Skeletal muscle satellite cell (primary cell): ENCODE data around the gene RNF157.

Experiments used
- H3K27me3 ChIP-seq: 2 replicates; pipeline ENCODE4 v1.7.0; 2013; ENCODE audit warnings: low read length; ENCODE audit not compliant: control insufficient read depth, insufficient read depth
- H3K36me3 ChIP-seq: 2 replicates; pipeline ENCODE4 v1.7.0; 2013; ENCODE audit warnings: mild to moderate bottlenecking, control low read depth, low read length; ENCODE audit not compliant: insufficient read depth
- H3K4me1 ChIP-seq: 2 replicates; pipeline ENCODE4 v1.7.0; 2013; ENCODE audit warnings: low read length; ENCODE audit not compliant: control insufficient read depth, insufficient read depth
- H3K4me2 ChIP-seq: 2 replicates; pipeline ENCODE4 v1.7.0; 2013; ENCODE audit warnings: mild to moderate bottlenecking, low read length
- H3K4me3 ChIP-seq: 2 replicates; pipeline ENCODE4 v1.7.0; 2013; ENCODE audit warnings: low read length
- H3K9ac ChIP-seq: 2 replicates; pipeline ENCODE4 v1.7.0; 2013; ENCODE audit warnings: mild to moderate bottlenecking, low read depth, low read length, moderate library complexity
- H3K9me3 ChIP-seq: replicated peaks from 2 replicates; pipeline ENCODE4 v1.7.0; 2013; ENCODE audit warnings: mild to moderate bottlenecking, control low read depth, low read length

RNF157 gene

DNA sequence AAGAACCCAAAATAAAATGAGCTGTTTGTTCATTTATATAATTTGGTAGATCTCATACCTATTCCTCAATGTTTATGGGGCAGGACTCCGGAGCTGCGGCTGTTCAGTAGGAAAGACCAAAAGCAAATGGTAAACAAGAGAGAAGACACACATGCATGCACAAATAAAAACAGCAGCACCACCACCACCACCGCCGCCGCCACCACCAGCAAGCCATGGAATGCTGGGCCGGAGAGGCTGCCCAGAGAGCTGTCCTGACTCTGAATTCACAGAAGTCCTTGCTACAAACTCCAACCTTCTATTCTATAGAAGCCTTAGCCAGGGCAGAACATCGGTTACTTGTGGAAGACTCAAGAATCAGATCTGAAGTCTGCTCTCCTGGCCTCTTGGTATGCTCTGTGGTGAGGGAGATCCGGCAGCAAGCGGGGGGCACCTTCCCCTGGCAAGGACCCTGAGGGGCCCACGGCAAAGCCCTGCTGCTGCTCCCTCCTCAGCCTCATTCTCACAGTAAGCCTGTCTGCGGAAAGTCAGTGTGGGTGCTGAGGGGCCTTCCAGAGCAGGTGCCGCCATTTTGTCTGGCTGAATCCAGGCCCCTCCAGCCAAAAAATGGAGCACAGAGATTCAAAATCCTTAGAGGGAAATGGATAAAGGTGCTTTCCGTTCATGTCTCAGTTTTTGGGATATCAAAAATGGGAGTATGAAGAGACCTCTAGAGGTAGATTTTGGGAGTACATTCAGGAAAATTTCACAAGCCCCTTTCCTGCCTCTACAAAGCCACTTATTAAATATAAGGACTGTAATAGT lies 92.9 kb downstream of the RNF157 start:
- H3K9me3 ChIP-seq: no peaks in the 10 kb centered on the region
- H3K27me3 ChIP-seq: peaks cover 47% of the 10 kb centered on the region
- no peaks in the 10 kb centered on the region for H3K4me1 ChIP-seq
- H3K36me3 ChIP-seq: no peaks in the 10 kb centered on the region
- H3K4me3 ChIP-seq: no peak overlapping the region
- no peak overlapping the region for H3K9ac ChIP-seq
- H3K4me2 ChIP-seq: no peak overlapping the region

DNA sequence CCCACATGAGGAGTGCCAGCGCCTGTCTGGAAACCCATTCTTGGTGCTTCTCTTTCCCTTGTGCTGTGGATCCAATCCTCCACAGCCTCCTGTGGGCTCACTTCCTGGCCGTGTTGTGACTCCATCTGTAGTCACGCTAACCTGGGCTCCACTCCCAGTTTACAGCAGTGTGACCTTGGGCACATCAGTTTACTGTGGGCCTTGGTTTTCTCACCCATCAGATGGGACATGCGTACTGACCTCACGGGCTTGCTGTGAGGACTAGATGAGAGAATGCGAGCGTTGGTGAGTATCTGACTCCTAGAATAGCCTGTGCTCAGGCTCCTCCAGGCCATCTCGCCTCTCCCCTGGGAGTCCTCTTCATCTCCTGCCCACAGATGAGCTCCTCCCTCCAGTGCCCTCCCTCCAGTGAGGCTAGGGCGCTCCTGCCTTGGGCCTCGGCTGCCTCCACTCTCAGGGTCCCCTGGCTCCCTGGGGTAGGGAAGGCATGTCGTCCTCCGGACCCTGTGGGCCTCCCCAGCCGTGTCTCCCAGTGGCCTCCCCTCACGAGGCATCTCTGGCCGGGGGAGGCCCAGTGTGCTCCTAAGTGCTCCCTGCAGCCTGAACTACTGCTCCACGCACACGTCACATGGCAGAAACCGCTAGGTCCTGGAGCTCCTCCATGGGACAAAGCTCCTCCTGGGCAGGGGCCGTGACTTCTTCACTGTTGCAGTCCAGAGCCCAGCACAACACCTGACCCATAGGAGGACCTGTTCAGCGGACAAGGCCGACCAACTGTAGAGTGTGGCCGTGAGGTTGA lies 94.0 kb downstream of the RNF157 start:
- peaks cover 5% of the 10 kb centered on the region for H3K4me1 ChIP-seq

DNA sequence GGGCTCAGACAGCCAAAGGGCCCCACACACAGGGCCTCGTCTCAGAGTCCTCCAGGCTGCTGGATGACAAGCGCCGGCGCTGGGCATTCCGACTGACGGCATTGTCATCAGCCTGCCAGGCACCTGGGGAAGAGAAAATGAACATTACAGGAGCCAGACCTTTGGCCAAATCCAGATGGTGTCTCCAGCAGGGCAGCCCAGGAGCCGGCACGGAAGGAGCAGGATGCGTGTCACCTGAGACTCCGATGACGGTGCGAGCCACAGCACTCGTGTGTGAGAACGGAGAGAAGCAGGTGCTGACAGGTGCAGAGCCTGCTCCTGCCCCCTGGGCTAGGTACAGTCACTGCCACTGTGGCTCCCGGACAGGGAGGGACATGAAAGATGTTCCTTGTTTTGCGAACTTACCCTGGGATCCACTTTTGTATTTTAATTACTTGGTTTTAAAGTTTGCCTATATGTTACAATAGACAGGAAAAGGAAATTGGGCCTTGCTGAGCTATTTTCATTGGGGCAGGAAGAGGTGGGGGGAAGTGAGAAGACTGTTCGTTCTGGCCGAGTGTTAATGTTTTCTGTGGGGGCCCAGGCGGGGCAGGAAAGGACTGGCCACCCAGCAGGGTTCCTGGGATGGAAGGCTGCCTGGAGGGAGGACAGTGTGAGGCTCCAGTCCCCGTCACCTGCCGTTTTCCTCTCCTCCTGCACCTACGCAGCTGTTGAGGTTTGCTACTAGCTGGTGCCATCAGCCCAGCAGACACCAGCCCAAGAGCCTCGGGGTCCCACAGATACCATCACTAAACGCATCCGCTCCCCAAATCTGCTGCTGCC lies 94.9 kb downstream of the RNF157 start:
- Histone ChIP-seq H3K36me3 (no peaks in the 10 kb centered on the region), H3K4me1 (peaks cover 10% of the 10 kb centered on the region), H3K4me3 (no peak overlapping the region), H3K27me3 (peaks cover 44% of the 10 kb centered on the region), H3K9ac (no peak overlapping the region), H3K4me2 (no peak overlapping the region), H3K9me3 (no peaks in the 10 kb centered on the region)

More for the DNA sequence above, 94.0 kb downstream of the RNF157 start:
- Histone ChIP-seq H3K9me3 (no peaks in the 10 kb centered on the region), H3K36me3 (no peaks in the 10 kb centered on the region), H3K4me2 (no peak overlapping the region), H3K9ac (no peak overlapping the region), H3K4me3 (no peak overlapping the region), H3K27me3 (peaks cover 45% of the 10 kb centered on the region)

DNA sequence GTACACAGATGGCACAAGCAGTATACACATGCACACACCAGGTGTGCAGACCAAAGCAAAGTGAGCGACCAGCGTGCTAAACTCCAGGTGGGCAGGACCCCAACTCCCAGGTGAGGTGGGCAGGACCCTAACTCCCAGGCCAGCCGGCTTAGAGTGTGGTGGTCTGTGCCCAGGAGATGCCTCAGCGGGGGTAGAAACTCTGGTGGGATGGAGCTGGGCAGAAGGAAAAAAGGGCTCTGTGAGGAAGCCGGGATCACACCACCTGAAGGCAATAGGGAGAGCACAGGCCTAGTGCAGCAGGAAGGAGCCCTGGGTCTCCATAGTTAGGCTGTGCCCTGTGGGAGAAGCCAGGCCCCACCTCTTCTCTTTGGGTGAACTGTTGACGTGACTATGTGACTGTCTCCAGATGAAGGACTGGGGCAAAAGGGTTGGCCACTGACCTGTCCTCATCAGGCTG lies 97.7 kb downstream of the RNF157 start:
- Histone ChIP-seq H3K36me3 (no peaks in the 10 kb centered on the region), H3K4me3 (no peak overlapping the region), H3K27me3 (peaks cover 72% of the 10 kb centered on the region), H3K9me3 (no peaks in the 10 kb centered on the region), H3K4me2 (no peak overlapping the region), H3K4me1 (peaks cover 12% of the 10 kb centered on the region), H3K9ac (no peak overlapping the region)

DNA sequence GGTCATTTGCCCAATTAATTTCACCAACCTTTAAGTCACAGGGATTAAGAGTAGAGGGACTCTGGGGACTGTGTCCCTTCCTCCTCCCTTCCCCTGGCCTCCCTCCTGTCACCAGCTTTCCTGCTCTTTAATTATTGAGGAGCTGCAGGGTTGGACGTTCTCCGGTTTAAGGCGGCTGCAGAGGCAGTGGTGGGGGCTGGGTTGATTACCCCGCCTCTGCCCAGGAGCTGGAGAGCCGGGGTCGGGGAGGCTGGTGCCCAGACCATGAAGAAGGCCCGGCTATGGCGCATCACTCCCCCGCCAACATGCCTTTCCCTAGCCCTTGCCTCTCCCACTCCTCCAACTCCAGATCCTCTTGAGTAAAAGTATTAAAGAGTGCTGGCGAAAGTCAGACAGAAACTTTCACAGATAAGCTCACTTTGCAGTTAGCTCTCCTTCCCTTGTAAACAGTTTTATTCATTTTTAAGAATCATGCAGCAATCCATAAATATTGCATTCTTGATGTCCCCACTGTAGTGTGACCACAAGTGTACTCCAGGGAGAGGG lies 98.2 kb downstream of the RNF157 start:
- Histone ChIP-seq H3K9ac (no peak overlapping the region), H3K36me3 (no peaks in the 10 kb centered on the region), H3K4me2 (no peak overlapping the region), H3K9me3 (no peaks in the 10 kb centered on the region), H3K27me3 (peaks cover 77% of the 10 kb centered on the region), H3K4me1 (peaks cover 12% of the 10 kb centered on the region), H3K4me3 (no peak overlapping the region)

DNA sequence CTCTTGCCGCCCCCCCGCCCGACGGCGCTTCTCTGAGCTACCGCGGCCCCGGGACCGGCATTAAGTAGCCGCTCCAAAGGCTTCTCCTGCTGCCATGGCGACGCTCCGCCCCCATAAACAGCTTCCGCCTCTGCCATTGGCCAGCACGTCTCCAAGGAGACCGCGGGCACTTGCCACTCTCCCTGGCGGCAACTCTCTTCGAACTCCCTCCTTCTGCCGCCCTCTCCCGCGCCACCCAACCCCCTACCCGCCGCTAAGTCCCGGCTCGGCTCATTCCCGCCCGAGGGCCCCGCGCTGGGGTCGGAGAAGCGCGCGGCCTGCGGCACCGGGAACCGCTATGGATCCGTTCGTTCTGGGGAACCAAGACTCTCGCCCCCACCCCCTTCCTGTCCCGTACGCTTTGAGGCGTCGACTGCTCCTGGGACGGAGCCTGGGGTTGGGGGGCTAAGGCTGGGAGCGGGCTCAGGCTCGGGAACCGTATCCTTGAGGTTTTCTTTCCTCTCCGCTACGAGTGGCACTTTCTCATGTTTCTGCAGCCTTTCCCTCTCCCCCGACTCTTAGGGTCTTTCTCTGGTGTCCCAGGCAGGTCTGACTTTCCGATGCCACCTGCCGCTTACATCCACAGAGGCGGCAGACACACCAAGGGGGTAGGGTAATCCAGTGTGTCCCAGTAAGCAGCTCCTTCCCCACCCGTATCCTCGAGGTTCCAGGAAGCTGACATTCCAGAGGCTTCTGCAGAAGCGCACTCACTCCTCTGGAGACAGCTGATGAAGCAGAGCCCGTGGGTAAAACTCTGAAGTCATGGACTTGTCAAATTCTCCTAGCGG lies 98.9 kb downstream of the RNF157 start, which contains the start of gene FOXJ1:
TSS of gene FOXJ1 (minus strand) at position 34 of the 827 bp plus-strand sequence. CDS start 850 bp downstream, outside the sequence.
- Histone ChIP-seq H3K4me2 (peak within 1 kb of the TSS; percentile 99), H3K4me3 (peak within 1 kb of the TSS; percentile 69), H3K9ac (peak within 1 kb of the TSS; percentile 15), H3K9me3 (no peaks in the 10 kb centered on the region), H3K27me3 (peaks cover 79% of the 10 kb centered on the region), H3K36me3 (no peaks in the 10 kb centered on the region), H3K4me1 (peaks cover 12% of the 10 kb centered on the region)

DNA sequence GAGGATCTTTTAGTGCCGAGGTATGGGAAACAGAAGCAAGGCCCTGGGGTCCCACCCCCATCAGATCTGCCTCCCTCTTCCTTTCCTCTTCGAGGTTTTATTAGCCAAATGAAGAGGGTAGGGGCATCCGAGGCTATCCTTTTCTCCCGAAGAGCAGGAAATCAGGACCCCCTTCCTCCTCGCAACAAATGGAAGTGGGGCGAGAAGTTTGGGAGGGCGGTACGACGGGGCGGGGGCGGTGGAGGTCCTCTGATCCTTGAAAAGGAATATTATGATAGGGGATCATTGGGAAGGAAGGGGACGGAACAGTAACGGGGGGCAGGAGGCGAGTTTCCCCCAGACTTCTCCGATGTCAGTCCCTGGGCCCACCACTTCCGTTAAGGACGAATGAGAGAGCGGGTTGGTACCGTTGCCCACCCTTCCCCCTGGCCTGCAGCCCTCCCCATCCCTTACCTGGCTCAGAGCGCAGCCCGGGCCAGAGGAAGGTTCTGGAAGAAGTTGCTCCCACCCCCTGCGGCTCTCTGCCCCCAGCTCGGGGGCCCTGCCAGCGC lies 99.6 kb downstream of the RNF157 start:
- Histone ChIP-seq H3K4me1 (peaks cover 12% of the 10 kb centered on the region), H3K4me3 (peak overlapping the region; percentile 69), H3K4me2 (peak overlapping the region; percentile 99), H3K36me3 (no peaks in the 10 kb centered on the region), H3K9ac (no peak overlapping the region), H3K9me3 (no peaks in the 10 kb centered on the region), H3K27me3 (peaks cover 77% of the 10 kb centered on the region)

DNA sequence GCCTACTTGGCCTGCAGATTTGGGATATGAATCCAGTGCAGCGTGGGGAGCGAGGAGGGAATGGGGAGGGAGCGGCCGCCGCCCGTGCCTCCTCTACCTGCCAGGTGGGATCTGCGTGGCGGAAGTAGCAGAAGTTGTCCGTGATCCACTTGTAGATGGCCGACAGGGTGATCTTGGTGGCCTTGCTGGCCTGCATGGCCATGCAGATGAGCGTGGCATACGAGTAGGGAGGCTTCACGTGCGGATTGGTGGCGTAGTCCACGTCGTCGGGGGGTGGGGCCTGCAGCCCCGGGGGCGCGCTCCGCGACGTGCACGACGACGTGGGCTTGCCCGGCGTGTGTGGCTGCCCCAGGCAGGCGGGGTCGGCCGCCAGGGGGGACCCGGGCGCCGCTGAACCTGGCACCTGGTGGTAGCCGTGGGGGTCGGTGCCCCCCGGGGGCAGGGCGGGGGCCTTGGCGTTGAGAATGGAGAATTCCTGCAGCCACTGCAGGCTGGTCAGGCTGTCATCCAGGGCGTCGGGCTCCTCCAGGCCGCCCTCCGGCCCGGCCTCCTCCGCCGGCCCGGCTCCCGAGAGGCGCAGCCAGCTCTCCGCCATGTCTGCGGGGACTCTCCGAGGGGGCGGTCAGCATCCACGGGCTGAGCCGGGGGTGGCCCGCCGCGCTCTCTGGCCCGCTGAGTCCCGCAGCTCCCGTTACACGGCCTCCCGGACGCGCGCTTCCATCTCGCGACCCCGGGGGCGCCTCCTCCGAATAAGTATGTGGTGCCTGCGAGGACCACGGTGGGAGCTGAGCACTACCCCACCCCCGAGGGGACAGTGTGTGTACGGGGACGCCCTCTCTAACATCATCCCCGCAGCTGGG lies 100.3 kb downstream of the RNF157 start:
- Histone ChIP-seq H3K27me3 (peaks cover 80% of the 10 kb centered on the region), H3K9me3 (no peaks in the 10 kb centered on the region), H3K4me1 (peaks cover 12% of the 10 kb centered on the region), H3K9ac (no peak overlapping the region), H3K36me3 (no peaks in the 10 kb centered on the region), H3K4me2 (no peak overlapping the region), H3K4me3 (no peak overlapping the region)

DNA sequence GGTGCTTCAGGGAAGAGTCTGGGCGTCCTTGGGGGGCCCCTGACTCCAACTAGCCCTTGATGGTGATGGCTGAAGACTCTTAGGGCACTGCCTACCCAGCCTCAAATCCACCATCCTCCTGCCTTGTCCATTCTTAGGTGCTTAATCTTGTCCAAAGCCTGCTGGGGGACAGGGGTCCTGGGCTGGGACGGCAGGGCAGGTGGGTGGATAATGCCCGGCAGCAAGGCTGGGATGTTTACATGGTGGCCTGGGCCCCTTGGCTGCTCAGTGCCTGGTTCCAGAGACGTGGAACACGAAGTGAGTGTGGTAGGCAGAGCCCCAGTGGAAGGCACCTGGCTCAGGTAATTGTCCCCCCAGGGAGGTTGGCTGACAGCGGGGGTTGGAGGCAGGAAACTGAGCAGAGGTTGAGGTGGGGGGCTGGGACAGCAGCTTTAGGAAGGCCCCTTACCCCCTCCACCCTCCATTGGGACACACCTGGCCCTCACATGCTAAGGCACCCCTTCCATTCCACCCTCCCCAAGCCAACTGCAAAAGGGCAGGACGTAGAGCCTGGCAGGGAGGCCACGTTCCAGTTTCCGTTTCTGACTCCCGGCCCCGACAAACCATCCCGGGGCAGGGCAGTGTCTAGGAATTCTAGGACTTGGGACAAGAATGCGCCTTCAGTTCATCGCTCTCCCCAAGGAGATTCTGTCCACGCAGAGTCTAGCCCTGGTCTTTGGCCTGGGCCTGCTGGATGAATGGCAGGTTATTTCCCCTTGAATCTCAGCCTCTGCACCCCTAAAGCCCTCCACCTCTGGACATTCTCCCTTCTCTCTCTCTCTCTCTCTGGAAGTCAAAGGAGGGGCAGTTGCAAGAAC lies 101.2 kb downstream of the RNF157 start:
- Histone ChIP-seq H3K4me1 (peaks cover 12% of the 10 kb centered on the region), H3K9me3 (no peaks in the 10 kb centered on the region), H3K9ac (no peak overlapping the region), H3K27me3 (peaks cover 85% of the 10 kb centered on the region), H3K4me2 (no peak overlapping the region), H3K36me3 (no peaks in the 10 kb centered on the region), H3K4me3 (no peak overlapping the region)
